ENCODE results near the gene MRC2.

MRC2 gene

GRCh38 chr17:62723842-62724241, 96.4 kb downstream of the MRC2 start:
- DNase-seq (ENCODE audit: low spot score): no peak

DNA sequence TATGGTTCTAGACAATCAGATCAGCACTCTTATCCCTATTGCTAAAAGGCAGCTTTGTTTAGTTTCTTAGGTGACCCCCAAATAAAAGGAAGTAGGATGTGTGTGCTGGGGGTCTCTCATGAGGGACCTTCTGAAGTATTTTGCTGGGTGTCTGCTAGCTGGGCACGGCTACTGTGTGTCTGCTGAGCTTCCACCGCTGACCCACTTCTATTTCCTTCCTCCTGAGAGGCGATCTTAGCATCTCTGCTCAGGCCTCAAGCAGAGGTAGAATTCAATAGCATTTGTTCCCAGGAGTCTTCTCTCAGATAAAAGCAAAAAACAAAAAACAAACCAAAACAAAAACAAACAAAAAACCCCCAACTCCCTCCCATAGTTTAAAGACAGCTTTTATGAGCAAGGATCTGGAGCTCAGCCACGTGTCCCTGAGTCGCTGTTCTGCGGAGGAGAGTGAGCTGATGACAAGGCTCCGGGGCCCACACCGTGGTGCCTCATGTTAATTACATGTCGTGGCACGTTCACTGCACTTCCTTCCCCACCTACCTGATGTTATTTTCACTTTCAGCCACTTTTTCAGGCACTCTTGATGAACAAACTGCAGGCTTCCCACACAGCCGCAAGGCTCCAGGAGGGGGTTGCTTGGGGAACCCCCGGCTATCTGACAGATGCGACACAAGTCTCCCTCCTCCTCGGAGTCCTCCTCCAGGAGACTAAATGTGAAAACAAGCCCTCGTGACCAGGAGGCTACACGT, 97.1 kb downstream of the MRC2 start:
- no peak for DNase-seq (ENCODE audit: low spot score)

GRCh38 chr17:62725791-62726249, 98.3 kb downstream of the MRC2 start:
- DNase-seq (ENCODE audit: low spot score): no peak

DNA sequence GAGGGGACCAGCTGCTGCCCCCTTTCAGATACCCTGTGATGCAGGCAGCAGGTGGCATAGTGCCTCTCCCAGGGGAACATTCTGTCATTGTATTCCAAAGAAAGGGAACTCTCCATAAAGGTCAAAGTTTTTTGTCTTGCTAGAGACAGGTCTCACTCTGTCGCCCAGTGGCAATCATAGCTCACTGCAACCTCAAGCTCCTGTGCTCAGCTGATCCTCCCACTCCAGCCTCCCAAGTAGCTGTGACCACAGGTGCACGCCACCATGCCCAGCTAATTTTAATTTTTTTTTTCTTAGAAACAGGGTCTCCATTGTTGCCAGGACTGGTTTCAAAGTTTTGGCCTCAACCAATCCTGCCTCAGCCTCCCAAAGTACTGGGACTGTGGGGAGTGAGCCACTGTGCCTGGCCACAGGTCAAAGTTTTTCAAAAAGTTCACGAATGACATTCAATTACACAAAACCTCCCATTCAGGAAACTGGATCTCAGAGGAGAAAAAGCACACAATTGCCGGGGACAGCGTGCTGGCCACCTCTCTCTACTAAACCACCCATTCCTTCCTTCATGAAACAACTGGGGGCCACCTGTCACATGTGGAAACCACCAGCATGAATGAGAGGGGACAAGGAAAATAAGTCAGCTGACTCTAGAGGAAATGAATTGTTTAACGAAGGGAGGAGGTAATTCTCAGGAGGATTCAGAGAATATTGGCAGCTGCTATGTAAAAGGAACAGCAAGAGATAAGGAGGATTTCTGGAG, 100.6 kb downstream of the MRC2 start:
- DNase-seq (ENCODE audit: low spot score): no peak

DNA sequence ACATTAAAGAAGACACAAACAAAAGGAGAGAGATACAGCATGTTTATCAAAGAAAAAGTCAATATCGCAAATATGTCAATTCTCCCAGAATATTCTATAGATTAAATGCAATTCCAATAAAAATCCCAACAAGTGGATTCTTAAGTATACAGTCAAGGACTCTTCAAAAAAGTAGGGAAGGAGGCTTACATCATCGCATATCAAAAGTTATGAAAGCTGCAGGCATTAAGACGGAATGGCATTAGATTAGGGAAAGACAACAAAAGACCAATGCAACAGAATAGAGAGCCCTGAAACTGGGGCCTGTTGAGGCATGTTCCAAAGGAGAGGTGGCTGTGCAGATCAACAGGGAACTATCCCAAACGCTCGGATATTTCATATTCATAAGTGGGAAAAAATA, 104.7 kb downstream of the MRC2 start:
- DNase-seq (ENCODE audit: low spot score): no peak

DNA sequence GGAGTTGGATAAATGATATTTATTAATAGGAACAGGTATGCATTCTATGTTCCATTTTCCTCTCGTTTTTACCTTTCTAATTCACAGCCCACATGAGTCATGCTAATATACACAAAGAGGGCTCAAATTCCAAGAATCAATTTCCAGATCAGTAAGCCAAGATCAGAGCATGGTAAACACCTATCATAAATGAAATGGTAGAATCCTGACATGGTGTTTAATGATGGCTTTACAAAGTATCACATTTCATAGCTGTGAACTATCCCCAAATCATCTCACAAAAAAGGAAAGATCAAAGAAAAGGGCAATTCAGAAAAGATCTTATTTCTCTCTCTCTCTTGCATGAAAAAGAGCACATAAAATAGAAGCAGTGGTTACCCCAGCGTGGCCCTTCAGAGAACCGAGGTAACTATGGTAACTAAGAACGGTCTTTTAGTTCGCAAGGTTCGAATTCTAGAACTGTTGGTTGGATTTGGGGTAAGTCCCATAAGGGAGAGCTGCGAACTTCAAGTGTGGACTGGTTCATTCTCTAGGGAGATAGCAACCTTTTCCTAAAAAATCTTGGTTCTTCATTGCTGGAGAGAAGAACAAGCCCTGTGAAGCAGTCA, 107.7 kb downstream of the MRC2 start:
- DNase-seq (ENCODE audit: low spot score): no peak

- DNase-seq (ENCODE audit: low spot score): no peak
These were observed 110.0 kb downstream of the MRC2 start for GRCh38 chr17:62737513-62737912.

GRCh38 chr17:62738281-62738680, 110.8 kb downstream of the MRC2 start:
- no peak for DNase-seq (ENCODE audit: low spot score)

GRCh38 chr17:62739645-62740388, 112.3 kb downstream of the MRC2 start:
- peak; percentile 41 for DNase-seq (ENCODE audit: low spot score)

DNA sequence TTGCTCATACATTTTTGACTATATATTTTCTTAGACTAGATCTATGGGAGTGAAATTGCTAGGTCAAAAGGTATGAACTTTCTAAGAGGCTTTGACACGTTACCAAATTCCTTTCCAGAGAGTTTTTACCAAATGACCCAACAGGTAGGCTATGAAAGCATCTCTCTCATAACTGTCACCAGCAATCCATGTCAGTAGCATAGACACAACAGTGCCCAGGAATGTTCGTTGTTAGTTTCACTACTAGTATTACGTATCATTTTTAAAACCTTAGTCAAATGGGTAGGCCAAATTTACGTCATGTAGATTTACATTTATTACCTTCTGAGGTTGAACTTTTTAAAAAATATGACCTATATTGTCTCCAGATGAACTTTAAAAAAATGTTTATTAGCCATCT, 113.8 kb downstream of the MRC2 start:
- DNase-seq (ENCODE audit: low spot score): no peak

Measured in iPS-NIHi11 (cell line).